Erythroblast (primary cell): ENCODE results near the gene CACNA1B.

Experiments
- GATA1 ChIP-seq: IDR thresholded peaks from 2 replicates; pipeline ENCODE4 v1.6.1; 2011; ENCODE audit warnings: low read depth, mild to moderate bottlenecking, control low read depth, low read length, moderate library complexity
- POLR2A ChIP-seq: IDR thresholded peaks from 2 replicates; pipeline ENCODE4 v1.6.1; 2011; ENCODE audit warnings: mild to moderate bottlenecking, low read length

DNA sequence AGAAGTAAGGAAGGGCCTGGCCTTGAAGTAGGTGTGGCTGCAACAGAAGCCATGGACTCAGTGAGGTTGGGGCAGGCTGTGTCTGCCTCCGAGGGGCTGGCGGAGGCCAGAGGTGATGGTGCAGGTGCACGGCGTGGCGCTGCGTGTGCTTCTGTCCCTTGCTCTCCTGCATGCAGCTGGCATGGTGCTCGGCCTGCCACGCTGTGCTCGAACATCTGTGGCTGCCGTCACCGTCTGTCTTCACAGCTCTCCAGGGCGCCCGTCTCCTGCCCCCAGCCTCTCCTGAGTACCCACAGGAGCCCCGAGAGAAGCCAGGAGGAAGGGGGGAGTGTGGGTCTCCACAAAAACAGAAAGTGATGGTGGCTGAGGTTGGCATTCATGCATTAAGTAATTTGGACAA, 193.7 kb downstream of the CACNA1B start:
- TF ChIP-seq POLR2A (no peak), GATA1 (no peak)
